Stimulated activated CD4-positive, alpha-beta T cell treated with anti-CD3 and anti-CD28 coated beads, TNF-alpha, amount 100 ng/mL, for 48 hours (primary cell): ENCODE data around the gene FAM13B.
"Not testable (repeated sequence)": the region's sequence is repeated elsewhere in the genome, so short reads cannot be mapped to it uniquely, and the experiment has no call there.

Experiments used
- DNase-seq, 3 donors: peaks; one replicate each; pipeline ENCODE4 v3.0.0-alpha.2; 2020; ENCODE audit warnings: low read depth in 3 of 3

FAM13B gene

DNA sequence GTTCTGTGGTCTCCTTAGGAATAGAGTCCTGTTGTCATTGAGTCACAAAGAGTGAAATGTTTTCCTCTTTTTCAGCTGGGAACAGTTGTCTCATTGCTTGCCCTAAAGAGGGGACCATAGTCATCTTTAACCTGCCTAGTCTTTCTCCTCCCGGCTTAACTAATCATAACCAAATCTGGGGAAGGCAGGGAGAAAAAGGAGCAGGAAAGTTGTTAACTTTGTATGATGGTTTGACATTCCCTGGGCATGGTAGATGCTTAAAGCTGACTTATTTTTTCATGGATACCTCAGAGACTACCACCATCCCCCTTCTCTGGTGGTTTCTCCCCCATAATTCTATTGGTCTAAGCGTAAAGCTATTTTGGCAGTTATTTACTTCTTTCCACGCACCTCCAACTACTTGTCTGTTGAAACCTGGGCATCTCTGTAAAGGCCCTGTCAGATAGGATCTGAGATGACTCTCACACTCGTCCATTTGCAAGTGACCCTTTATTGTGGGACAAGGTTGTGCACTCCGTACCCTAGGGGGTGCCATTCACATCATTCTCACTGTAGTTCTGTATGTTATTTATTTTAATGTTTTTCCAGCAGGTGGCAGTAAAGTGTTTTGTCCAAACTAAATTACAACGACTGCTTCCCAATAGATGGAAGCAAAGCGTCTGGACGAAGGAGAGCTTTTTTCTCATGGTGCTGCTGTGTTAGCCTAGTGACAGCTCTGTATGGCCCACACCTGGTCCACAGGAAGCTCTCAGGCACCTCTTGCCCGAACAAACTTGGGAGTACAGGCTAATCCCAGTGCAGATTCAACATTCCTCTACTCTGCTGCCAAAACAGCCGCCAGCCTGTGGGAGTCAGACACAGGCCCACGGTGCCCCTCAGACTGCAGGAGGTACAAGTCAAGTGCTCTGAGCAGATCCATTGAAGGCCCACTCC, 3.0 kb upstream of the FAM13B start:
- peak; percentile 15 to 49 (median 15) for DNase-seq

DNA sequence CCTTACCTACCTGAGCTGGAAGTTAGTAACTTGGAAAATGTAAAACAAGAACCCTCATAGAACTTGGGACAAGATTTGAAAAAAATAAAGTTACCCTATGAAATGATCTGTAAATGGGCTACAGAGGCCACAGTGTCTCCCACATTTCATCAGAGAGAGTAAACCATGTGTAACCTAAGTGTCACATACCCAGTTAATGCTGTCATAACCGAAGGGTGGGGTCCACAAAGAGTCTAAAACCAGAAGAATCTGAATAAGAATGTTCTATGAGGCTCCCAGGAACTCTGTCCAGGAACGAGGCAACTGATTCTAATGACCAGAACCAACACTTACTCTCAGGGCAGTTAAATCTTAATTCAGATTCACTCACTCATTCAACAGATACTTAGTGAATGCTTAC, 1.0 kb upstream of the FAM13B start:
- no peak for DNase-seq

DNA sequence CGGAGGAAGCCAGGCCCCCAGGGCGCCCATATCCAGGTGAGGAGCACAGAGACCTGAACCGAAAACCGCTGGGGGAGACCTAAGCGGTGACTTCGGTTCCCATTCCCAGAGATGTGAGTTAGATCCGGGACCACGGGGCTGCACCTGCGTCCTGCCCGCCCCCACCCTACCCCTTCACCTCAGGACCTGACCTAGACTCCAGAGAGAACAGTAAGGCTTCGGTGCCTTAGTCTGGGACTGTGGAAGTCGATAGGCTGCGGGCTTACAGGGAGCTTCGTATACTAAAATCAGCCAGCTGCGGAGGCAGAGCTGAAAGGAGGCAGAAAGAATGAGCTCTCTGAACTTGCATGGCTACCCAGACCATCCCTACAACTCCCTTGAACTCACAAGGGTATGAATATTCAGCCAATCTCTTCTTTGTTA, 518 bp upstream of the FAM13B start:
- DNase-seq: peak in 1 of 3 donors; percentile 24

DNA sequence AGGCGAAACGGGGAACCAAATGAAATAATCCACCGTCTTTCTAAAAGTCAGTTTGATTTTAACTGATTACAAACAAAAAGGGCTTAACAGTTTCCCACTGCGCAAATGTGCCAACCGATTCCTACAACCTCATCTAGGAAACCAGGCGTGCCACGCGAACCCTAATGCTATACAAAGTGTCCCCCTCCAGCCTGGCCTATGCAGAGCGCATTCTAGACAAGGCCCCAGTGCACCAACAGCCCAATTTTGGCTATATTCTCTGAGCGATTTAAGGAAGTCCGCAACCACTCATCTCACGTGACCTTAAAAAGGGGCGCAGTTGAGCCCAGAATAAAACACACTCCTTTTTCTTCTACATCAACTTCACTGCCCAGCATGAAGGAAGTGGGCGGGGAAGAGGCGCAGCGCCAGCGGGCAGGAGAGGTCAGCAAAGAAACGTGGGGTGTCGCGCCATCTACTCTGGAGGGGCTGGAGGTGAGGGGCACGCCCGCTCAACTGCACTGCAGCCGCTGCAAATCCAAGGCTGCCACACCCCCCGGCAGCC, 779 bp downstream of the FAM13B start:
- peak in 1 of 3 donors; percentile 10 for DNase-seq

DNA sequence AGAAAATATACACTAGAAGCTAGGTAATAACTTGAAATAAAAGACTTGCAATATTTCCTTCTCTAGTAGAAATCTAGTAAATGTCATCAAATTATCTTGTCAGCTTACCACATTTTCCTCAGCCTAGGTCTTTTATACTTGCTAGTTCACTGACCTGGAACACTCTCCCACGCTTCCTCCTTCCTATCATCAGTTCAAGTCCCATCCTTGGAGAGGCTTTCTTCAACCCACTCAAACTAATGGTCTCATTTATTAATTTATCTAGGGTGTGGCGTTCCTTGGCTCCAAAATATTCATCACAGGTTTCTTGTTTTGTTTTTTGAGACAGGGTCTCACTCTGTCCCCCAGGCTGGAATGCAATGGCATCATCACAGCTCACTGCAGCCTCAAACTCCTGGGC, 2.9 kb downstream of the FAM13B start:
- no peak for DNase-seq

DNA sequence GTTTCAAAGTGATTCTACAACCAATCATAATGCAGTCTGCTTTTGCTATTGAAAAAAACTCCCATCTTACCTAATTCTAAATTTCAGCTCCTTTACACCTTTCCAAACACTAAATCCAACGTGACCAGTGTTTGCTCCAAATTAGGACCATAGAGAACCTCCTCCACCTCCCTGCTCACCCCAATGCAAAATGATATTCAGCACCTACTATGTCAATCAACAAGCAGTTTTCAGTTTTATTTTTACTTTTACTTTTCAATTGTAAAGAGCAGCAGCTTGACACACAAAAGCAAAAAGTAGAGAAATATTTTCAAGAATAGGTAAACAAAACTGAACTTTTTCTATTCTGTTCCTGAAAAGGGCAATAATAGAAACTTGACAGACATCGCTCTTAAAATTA, 3.4 kb downstream of the FAM13B start:
- DNase-seq: no peak

DNA sequence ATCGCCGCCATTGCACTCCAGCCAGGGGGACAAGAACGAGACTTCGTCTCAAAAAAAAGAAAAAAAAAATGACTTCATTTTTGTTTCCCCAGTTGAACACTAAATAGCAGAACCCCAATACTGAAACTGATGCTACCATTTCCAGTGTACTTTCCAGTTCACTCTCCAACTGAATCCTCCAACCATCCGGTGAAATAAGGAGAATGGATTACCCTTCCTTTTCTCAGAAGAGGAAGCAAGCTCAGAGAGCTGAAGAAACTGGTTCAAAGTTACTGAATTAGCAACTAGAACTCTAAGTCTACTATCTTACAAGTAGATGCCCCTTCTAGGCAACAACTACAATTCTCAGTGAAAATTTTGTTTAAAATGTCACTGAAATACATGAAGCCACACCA, 3.9 kb downstream of the FAM13B start:
- DNase-seq: no peak

DNA sequence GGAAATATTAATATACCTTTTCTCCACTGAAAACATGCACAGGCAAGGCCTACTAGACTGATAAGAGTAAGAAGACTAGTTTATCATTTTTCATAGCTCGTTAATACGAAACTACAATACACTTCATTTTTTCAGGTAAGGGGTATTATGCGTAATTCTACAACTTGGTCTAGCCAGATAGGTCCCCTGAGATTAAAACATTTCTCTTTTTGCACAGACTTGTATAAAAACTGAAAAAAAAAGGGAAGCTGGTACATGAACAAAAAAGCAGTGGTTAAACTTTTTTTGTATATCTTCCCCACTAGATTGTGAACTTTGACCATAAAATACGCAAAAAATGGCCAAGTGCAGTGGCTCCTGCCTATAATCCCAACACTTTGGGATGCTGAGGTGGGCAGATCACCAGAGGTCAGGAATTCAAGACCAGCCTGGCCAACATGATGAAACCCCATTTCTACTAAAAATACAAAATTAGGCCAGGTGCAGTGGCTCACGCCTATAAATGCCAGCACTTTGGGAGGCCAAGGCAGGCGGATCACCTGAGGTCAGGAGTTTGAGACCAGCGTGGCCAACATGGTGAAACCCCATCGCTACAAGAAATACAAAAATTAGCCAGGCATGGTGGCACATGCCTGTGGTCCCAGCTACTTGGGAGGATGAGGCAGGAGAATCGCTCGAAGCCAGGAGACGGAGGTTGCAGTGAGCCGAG, 4.5 kb downstream of the FAM13B start:
- not testable (repeated sequence) for DNase-seq

DNA sequence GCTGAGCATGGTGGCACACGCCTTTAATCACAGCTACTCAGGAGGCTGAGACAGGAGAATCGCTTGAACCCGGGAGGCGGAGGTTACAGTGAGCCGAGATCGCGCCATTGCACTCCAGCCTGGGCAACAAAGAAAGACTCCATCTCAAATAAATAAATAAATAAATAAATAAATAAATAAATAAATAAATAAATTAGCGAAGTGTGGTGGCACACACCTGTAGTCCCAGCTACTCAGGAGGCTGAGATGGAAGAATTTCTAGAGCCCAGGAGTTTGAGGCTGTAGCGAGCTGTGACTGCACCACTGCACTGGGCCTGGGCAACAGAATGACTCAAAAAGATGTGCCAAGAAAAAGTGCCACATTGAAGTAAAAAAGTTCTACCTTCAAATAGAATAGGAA, 6.1 kb downstream of the FAM13B start:
- DNase-seq: not testable (repeated sequence)

DNA sequence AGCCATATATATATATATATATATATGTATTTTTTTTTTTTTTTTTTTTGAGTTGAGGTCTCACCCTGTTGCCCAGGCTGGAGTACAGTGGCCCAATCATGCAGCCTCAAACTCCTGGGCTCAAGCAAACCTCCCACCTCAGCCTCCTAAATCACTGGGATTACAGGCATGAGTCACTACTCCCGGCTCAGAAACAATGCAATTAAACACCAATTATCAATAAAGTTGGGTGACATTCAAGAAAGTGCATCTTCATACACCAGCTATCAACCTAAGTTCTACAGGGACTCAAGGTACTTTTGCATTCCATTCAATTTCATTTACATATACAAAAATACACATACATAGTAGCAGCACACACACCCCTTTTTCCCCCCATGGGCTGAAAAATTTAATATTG, 7.6 kb downstream of the FAM13B start:
- DNase-seq: no peak

DNA sequence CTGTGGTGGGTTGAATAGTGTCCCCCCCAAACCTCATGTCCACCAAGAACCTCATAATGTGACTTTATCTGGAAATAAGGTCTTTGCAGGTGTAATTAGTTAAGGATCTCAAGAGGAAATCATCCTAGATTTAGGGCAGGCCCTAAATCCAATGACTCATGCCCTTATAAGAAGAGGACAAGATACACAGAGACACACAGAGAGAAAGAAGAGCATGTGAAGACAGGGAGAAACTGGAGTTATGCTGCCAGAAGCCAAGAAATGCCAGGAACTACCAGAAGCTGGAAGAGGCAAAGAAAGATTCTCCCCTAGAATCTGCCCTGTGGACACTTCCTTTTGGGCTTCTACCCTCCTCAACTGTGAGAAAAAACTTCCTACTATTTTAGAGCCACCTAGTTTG, 8.8 kb downstream of the FAM13B start:
- no peak for DNase-seq

DNA sequence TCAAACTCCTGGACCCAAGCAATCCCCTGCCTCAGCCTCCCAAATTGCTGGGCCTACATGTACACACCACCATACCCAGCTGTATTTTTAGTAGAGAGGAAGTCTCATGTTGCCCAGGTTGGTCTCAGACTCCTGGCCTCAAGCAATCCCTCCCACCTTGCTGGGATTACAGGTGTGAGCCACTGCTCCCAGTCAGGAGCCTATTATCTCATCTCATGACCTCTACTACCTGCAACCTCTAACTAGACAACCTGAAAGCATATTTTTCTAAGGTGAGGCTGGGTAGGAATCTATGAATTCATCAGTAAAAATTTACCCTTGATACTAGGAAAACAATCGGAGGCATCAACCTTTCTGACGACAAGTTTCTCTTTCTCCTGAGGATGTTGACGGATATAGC, 10.0 kb downstream of the FAM13B start:
- DNase-seq: no peak

DNA sequence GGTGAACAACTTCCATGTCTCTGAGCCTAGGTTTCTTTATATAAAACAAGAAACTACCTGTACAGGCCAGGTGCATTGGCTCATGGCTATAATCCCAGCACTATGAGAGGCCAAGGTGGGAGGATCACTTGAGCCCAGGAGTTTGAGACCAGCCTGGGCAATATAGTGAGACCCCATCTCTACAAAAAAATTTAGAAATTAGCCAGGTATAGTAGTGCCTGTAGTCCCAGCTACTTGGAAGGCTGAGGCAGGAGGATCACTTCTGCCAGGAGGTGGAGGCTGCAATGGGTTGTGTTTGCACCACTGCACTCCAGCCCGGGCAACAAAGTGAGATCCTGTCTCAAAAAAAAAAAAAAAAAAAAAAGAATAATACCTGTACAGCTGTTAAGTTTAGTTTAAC, 11.1 kb downstream of the FAM13B start:
- no peak for DNase-seq

DNA sequence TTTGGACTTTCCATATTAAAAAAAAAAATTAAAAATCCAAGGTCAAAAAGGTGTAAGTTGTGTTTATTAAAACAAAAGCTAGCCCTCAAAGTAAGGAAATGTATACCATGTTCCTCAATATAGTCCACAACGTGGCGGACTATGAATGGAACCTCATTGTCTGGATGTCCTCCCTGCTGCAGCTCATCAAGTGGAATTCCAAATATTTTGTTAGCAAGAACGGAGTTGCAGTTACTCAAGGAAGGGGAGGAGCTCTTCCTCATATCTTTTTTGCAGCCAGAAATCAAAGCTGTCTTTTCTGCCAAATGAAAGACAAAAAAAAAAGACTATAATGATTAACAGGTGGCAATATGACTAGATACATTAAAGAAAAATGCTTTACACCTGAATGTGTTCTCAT, 14.0 kb downstream of the FAM13B start:
- no peak for DNase-seq

DNA sequence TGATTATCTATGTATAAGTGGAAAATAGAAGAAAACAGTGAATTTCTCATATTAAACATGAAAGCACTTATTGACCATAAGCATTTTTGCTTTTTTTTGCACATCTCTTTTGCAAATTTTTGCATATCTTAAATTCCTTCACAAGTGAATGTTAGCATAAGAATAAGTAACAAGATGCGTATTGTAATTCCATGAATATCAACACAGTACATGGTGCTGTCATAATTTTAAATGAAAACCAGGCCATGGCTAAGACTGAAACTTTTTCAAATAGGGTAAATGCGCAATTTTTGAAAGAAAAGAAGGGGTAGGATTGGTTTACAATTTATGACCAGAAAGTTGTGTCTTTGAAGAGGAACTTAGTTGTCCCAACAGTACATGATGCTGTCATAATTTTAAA, 17.0 kb downstream of the FAM13B start:
- no peak for DNase-seq

DNA sequence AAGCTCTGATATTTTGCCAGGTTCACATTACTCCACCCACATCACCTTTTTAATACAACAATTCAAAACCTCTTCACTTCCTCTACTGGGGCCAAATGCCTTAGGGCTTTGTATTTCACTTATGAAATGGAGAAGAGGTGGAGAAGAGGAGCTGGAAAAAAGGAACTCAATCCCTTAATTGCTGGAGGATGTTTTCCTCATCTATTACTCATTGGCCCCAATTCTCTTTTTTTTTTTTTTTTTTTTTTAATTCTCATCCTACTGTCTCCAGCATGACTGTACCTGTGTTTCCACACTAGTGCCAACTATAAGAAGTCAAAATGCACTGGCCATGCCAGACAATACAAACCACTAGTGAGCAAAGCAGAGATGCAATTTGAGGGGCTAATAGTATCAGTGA, 20.9 kb downstream of the FAM13B start:
- DNase-seq: no peak

DNA sequence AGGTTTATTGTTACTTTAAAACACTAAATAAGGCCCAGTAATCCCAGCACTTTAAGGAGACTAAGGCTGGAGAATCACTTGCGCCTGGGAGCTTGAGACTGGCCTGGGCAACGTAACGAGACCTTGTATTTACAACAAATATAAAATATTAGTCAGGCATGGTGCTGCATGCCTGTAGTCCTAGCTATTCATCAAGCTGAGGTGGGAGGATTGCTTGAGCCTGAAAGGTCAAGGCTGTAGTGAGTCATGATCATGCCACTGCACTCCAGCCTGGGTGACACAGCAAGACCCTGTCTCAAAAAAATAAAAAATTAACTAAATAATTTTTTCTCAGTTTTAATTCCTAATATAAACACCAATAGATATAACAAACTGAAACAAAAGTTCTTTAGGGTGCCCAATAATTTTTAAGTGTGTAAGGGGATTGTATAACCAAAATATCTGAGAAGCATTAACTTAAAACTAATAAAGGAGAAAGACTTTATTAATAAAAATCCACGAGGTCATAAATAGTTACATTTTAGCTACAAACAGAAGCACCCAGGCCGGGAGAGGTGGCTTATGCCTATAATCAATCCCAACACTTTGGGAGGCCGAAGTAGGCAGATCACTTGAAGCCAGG, 32.7 kb downstream of the FAM13B start:
- no peak for DNase-seq

DNA sequence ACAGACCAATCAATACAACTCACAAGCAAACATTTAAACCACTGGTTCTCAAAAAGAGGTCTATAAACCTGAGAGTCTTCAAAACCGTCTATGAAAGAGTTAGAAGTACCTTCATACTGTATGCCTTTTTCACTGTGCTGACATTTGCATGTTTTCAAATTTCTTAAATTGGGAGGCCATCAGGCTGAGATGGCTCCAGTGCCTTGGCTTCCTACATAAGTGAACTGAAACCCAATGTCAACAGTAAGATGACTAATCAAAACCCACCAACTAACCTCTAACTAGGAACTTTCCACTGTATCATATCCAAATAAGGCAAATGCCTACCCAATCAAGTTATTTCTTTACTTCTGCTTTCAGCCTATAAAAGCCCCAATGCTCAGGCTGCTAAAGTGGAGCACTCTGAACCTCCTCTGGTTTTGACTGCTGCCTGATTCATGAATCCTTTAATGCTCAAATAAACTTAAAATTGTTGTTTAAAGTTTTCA, 35.1 kb downstream of the FAM13B start:
- peak in 2 of 3 donors; percentile 5 to 22 for DNase-seq

DNA sequence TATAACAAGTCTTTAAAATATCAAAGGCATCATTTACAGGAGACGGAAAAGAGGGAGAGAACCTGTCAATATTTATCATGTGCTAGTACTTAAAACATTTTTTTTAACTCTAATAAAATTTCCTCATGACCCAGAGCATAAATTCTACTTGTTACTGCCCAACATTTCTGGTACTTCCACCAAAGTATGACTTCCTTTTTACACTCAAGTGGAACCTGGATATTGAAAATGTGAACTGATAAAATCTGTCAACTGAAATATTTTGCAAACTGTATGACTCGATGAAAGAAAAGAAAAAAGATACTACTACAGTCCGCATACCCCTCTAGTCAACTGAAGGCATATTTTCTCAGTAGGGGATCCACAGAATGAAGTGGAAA, 37.1 kb downstream of the FAM13B start:
- no peak for DNase-seq

DNA sequence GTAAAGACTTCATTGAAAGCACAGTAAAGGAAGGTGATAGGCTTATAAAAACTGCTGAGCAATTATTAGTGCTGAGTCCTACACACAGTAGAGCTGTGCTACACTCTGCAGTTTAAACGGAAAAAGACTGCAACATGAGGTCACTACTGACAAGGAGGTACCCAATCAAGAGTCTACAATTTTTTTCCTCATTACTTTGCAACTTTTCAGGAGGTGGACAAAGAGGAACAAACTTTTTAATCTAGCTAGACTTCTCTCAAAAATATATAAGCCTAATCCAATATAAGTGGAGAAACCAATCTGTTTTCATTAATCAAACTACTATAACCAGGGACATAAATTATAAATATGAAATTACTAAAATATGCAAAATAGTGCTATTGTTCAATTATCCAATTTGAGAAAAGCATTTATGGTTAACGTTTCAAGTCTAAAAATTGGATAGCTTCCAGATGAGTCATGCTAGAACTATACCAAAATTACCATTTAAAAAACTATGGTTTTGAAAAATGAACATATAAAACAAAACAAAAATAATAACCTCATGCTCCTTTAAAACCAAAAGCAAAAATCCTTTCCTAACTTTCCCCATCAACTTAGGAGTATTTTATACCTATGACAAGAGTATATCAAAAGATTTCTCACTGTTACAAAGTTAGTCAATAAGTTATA, 37.7 kb downstream of the FAM13B start:
- no peak for DNase-seq

DNA sequence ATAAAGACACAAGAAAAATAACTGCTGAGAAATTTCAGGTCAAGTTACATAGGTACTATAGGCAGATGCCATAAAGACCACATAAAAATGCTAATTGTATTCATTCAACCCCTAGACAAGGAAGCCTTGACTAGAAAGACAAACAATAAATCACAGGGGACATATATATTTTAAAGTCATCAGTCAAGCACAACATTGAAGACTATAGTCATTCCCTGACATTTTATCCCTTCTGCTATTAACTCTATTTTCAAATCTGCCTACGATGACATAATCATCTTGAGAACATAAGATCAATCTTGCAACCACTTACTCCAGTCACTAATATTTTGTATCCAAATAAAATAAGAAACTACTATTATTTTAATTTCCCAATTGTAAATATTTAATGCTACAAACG, 38.3 kb downstream of the FAM13B start:
- DNase-seq: no peak

DNA sequence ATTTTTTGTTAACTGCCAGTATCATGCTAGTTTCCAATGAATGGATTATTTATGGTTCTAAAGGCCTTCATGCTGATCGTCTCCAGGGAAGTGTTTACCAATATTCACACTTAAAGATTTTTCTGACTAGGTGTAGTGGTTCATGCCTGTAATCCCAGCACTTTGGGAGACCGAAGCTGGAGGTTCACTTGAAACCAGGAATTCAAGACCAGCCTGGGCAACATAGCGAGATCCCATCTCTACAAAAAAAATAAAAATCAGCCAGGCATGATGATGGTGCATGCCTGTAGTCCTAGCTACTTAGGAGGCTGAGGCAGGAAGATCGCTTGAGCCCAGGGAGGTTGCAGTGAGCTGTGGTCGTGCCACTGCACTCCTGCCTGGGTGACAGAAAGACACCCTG, 43.5 kb downstream of the FAM13B start:
- DNase-seq: no peak
